SK-N-SH (cell line): ENCODE measurements around the gene TTC3.
A peak's percentile ranks its signal among the peaks of the same experiment; 100 is the strongest.

Experiments
- CHD2 ChIP-seq: fragments of 150-350 bp; IDR thresholded peaks from 2 replicates; pipeline ENCODE4 v1.6.1; 2018; ENCODE audit warnings: low read length; ENCODE audit not compliant: partially characterized antibody
- FOXM1 ChIP-seq: IDR thresholded peaks from 2 replicates; pipeline ENCODE4 v1.4.0; 2012; ENCODE audit warnings: low read depth, mild to moderate bottlenecking
- GABPA ChIP-seq: IDR thresholded peaks from 2 replicates; pipeline ENCODE4 v1.4.0; 2012; ENCODE audit warnings: low read depth, mild to moderate bottlenecking
- MXI1 ChIP-seq: IDR thresholded peaks from 2 replicates; pipeline ENCODE4 v1.6.1; 2012; ENCODE audit warnings: mild to moderate bottlenecking, low read depth, low read length, improper control_type of control experiment
- POLR2AphosphoS5 ChIP-seq: IDR thresholded peaks from 2 replicates; pipeline ENCODE4 v1.6.1; 2012; ENCODE audit warnings: low read depth, low read length
- RAD21 ChIP-seq: IDR thresholded peaks from 2 replicates; pipeline ENCODE4 v1.6.1; 2012; ENCODE audit warnings: mild to moderate bottlenecking, low read length
- SIN3A ChIP-seq: IDR thresholded peaks from 2 replicates; pipeline ENCODE4 v1.6.1; 2012; ENCODE audit warnings: low read depth, mild to moderate bottlenecking, low read length, moderate library complexity, borderline replicate concordance
- TCF12 ChIP-seq: IDR thresholded peaks from 2 replicates; pipeline ENCODE4 v1.4.0; 2012
- TEAD4 ChIP-seq: IDR thresholded peaks from 2 replicates; pipeline ENCODE4 v1.4.0; 2012; ENCODE audit warnings: mild to moderate bottlenecking, borderline replicate concordance; ENCODE audit not compliant: insufficient read depth
- YY1 ChIP-seq: IDR thresholded peaks from 2 replicates; pipeline ENCODE4 v1.4.0; 2012; ENCODE audit warnings: low read depth, mild to moderate bottlenecking
- TF ChIP-seq, protein P1 (sequence below): fragments of 200-600 bp; sonication (generic); IDR thresholded peaks from 2 replicates; pipeline ENCODE4 v1.6.1; 2017; ENCODE audit warnings: antibody characterized with exemption, mild to moderate bottlenecking, moderate library complexity
- TF ChIP-seq, protein P2 (sequence below): fragments of 150-350 bp; IDR thresholded peaks from 2 replicates; pipeline ENCODE4 v1.6.1; 2017; ENCODE audit warnings: antibody characterized with exemption, low read length, low read depth, borderline replicate concordance
- TF ChIP-seq, protein P3 (sequence below): IDR thresholded peaks from 2 replicates; pipeline ENCODE4 v1.4.0; 2012; ENCODE audit warnings: low read depth, borderline replicate concordance
- TF ChIP-seq, protein P4 (sequence below): fragments of 150-350 bp; IDR thresholded peaks from 2 replicates; pipeline ENCODE4 v1.6.1; 2016; ENCODE audit warnings: mild to moderate bottlenecking, low read depth, low read length

DNA sequence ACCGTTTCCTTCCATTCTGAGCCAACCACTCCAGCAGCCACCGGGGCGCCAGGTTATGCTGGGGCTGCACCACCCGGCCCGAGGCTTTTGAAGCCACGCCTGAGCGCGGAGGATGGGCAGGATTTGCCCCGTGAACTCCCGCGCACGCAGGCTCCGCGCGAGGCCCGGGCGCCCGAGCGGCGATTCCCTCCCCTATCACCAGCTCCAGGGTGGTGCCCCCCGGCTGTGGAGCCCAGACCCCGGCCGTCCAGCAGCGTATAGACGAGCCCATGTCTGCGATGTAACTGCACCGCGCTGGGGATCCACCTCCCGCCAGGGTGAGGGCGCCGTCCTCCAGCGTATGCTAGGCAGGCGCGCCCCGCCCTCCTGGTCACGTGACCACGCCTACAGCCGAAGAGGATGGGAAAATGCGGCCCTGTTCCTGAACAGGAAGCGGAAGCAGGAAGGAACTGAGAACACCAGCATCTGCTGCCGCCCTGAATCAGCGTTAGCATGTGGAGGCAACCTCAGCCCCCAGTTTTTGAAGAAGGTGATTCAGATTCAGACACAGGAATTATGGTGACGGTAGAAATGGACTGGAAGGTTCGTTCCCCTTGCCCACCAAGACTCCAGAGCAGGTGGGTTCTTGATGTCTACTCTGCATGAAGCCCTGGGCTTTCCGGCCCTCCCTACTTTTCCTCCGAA, 148.1 kb downstream of the TTC3 start:
- TF ChIP-seq, protein P1, sequence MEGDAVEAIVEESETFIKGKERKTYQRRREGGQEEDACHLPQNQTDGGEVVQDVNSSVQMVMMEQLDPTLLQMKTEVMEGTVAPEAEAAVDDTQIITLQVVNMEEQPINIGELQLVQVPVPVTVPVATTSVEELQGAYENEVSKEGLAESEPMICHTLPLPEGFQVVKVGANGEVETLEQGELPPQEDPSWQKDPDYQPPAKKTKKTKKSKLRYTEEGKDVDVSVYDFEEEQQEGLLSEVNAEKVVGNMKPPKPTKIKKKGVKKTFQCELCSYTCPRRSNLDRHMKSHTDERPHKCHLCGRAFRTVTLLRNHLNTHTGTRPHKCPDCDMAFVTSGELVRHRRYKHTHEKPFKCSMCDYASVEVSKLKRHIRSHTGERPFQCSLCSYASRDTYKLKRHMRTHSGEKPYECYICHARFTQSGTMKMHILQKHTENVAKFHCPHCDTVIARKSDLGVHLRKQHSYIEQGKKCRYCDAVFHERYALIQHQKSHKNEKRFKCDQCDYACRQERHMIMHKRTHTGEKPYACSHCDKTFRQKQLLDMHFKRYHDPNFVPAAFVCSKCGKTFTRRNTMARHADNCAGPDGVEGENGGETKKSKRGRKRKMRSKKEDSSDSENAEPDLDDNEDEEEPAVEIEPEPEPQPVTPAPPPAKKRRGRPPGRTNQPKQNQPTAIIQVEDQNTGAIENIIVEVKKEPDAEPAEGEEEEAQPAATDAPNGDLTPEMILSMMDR = peak; percentile 31; the same call in 1 of the 2 replicates
- TF ChIP-seq CHD2 (peak; percentile 68), RAD21 (peak; percentile 54), SIN3A (peak; percentile 65; the same call in 1 of the 2 replicates), TEAD4 (no peak), POLR2AphosphoS5 (peak; percentile 88), FOXM1 (no peak), GABPA (peak; percentile 78), YY1 (0 out of 2 replicates have a peak, but pooled peaks have one; percentile 20), MXI1 (peak; percentile 60; the same call in 1 of the 2 replicates), TCF12 (peak; percentile 34; the same call in 1 of the 2 replicates)
- TF ChIP-seq, protein P2, sequence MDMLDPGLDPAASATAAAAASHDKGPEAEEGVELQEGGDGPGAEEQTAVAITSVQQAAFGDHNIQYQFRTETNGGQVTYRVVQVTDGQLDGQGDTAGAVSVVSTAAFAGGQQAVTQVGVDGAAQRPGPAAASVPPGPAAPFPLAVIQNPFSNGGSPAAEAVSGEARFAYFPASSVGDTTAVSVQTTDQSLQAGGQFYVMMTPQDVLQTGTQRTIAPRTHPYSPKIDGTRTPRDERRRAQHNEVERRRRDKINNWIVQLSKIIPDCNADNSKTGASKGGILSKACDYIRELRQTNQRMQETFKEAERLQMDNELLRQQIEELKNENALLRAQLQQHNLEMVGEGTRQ = peak; percentile 82
- TF ChIP-seq, protein P3, sequence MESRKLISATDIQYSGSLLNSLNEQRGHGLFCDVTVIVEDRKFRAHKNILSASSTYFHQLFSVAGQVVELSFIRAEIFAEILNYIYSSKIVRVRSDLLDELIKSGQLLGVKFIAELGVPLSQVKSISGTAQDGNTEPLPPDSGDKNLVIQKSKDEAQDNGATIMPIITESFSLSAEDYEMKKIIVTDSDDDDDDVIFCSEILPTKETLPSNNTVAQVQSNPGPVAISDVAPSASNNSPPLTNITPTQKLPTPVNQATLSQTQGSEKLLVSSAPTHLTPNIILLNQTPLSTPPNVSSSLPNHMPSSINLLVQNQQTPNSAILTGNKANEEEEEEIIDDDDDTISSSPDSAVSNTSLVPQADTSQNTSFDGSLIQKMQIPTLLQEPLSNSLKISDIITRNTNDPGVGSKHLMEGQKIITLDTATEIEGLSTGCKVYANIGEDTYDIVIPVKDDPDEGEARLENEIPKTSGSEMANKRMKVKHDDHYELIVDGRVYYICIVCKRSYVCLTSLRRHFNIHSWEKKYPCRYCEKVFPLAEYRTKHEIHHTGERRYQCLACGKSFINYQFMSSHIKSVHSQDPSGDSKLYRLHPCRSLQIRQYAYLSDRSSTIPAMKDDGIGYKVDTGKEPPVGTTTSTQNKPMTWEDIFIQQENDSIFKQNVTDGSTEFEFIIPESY = peak; percentile 24; the same call in 1 of the 2 replicates
- TF ChIP-seq, protein P4, sequence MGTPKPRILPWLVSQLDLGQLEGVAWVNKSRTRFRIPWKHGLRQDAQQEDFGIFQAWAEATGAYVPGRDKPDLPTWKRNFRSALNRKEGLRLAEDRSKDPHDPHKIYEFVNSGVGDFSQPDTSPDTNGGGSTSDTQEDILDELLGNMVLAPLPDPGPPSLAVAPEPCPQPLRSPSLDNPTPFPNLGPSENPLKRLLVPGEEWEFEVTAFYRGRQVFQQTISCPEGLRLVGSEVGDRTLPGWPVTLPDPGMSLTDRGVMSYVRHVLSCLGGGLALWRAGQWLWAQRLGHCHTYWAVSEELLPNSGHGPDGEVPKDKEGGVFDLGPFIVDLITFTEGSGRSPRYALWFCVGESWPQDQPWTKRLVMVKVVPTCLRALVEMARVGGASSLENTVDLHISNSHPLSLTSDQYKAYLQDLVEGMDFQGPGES = no peak
